AG08396 (cell line): ENCODE results near the gene TERB1.

Experiments
- DNase-seq: peaks from one replicate; pipeline ENCODE4 v3.0.0; 2012; ENCODE audit warnings: low spot score, mixed read lengths

Gene TERB1

DNA sequence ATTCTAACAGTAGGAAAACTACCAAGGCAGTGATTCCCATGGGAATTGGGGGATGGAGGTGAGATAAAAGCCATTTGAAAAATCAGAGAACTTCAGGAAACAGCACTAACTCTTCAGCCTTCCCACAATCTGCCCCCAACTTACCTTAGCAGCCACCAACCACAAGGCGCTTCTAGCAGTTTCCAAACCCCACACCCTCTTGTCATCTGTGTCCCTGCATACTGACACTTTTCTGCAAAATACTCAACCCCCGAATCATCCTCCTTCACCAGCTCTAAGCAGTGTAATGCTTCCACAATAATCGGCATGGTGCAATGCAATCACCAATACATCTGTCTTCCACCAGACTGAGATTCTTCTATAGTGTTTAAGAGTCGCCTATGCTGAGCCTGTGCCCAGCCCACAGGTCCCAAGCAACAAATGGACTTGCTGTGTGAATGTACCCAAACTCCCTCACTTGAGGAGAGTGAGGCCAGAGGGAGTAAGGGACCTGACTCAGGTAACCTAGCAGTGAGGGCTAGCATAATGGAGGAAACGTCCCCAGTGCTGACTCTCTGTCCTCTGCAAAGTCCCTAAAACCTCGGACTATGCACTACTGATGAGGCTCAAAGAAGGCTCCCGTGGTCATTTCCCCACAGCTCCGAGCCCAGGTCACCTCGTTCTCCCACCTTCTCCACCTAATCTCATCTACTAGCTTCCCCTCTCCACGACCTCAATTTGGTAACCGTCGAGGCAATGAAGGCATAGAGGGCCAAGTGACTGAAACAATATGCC is 50.9 kb downstream of the TERB1 start:
- DNase-seq: peak; percentile 24

GRCh38 chr16:66746682-66747081 is 54.7 kb downstream of the TERB1 start:
- DNase-seq: no peak

DNA sequence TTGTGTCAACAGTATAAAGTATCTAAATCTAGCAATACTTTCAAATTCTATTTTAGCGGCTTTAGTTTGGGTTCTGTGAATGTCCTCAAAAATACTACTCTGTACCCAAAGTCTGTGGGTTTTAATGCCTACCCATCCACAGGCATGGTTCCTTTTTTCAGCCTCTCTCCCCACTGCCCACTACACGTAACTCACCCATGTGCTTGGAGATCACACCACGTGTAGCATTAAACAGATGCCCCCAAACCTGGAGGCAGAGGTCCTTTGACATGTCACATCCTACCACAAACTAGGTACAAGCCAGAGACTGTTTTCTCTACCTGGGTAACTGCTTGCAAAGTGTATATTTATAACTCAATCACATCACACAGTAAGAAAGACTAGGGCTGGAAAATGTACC is 55.3 kb downstream of the TERB1 start:
- DNase-seq: no peak

DNA sequence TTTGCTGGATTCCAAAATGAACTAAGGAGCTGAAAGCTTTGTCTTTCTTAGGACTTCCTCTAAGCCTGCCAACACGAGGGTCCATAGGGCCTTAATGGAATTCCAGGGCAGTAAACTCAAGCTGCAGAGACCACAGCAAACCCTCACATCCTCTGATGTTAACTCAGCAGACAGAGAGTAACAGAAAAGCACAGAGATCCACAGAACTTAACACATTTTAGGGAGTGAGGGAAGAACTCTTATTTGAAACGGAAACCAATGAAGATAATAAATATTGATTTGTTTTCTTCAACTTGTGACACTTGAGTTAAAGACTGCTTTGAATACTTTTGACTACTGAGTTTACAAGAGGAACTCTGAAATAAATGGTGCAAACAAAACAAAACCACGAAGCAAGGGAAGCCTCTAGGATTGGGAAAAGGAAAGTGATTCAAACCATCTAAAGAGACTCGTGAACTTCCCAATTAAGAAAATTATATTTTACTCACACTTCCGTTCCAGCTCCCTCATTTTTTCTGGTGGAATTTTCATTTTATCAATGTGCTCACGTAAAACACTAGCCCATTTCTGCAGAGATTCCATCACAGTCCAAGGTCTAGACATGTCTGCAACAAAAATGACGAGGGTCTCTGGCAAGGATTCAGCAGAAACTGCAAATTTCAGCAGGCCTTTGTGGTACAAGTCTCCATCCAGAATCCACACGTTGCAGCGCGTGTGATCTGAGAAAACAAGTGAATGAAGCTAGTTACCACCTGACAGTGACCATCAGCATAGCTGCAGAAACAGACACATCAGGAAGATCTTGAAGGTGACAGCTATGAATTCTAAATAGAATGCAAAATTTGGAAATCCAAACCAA is 59.2 kb downstream of the TERB1 start:
- DNase-seq: no peak

DNA sequence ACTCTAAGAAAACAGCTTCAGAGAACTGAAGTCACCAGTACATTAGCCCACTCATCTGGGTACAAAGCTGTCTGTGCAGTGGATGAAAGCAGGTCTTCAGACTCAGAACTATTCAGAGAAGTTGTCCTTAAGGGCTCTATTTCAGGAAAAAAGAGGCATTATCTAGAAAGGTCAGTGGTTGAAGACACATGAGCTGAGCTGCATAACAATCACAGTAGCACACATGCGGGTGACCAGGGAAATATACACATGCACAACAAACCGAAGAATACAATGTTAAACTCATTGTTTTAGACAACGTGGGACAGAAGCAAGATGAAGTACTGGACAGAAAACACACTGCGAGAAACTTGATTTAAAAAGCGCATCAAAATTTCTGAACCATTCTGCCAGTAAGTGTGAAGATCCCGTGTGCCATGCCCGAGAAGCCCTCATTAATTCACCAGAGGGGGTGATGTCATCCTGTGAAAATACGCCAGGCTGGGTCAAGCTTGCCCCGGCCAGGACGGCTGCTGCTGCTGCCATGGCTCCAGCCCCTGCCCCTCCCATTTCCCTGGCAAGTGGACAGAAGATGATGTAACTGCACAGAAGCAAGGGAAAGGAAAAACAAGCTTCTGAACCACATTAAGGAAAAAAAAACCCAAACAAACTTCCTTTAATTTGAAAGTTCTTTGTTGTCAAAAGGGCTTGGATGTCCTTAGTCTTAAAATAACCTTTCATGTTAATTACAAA is 60.0 kb downstream of the TERB1 start:
- DNase-seq: peak; percentile 88

- DNase-seq: no peak
Measured at GRCh38 chr16:66740533-66740932, 60.9 kb downstream of the TERB1 start.

- DNase-seq: peak; percentile 55
Measured at GRCh38 chr16:66740010-66740409, 61.4 kb downstream of the TERB1 start.

- DNase-seq: no peak
Measured at GRCh38 chr16:66735891-66736290, 65.5 kb downstream of the TERB1 start.

DNA sequence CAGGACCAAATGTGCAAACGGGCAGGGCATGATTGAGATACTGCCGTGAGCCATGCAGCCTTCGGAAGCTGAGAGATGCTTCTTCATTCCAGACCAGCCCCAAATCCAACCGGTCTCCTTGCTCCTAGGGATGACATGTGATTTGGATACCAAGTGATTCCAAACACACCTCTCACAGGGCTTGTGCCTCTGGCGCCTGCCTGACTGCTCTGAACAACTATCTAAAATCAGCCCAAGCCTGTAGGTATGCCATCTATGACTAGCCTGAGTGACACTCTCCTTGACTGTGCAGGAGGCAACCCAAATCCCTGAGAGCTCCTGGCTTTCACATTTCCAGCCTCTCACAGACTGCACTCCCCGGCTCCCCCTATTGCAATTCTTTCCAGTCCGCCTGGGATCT is 70.3 kb downstream of the TERB1 start:
- no peak for DNase-seq

DNA sequence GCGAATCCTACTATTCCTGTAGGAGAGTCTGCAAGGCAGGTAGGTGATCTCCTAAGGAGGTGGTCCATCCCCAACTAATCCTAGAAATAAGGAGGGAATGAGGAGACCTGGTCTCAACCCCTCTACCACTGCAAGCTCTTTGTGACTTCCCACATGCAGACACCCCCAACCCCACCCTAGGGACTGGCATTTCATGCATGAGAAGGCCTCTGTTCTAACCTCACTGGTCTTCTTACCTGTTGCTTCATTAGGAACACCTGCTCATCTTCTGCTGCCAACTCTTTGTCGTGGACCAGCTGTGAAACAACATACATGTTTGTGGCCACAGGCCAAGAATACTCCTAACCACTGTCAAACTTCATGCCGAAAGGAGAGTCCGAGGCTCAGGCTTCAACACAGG is 72.6 kb downstream of the TERB1 start:
- no peak for DNase-seq

DNA sequence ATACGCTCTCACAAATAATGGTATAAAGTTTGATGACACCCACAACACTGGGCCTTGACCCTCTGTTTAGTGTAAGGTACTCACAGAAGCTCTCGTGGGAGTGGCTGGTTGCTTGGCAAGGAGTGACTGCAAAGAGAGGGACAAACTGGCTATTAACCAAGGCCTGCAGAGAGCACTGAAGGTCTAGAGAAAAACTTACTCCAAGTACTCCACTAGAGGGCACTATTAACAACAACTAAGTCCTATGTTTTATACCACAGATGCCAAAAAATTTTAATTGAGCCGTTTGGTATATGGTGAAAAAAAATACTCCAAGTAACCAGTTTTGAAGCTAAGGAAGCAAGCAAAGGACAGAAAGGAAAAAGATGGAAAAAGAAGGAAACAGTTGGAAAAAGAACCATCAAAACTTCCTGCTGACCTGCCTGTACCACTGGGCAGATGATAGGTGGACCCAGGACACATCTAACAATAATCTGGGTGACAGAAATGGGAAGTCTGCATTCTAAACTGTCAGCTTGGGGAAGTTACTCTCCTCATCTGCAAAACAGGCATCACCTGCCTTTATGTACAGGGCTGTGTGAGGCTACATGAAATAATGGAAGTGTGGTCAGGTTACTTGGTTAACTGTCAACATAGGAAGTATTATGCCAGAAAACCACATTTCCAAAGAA is 73.1 kb downstream of the TERB1 start:
- peak; percentile 61 for DNase-seq

- no peak for DNase-seq
Measured at GRCh38 chr16:66720766-66721165, 80.6 kb downstream of the TERB1 start.

GRCh38 chr16:66719246-66719645 is 82.1 kb downstream of the TERB1 start:
- DNase-seq: no peak

DNA sequence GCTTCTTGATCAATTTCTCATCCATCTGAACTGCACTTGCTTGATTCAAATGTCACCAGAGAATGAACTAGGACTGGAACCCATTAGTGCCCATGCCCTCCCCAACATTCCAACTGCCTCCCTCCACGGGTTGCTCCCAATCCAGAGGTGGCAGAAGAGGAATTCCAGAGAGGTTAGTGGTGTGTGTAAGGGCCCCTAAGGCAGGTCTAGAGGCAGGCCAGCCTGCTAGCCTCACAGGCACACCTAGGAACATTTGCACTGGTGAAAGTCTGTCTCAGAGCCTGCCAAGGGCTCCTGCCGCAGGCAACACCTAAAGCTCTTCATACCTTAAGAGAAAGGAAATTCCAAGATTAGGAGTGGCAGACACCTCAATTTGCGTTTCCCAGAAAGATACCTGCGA is 83.6 kb downstream of the TERB1 start:
- no peak for DNase-seq

DNA sequence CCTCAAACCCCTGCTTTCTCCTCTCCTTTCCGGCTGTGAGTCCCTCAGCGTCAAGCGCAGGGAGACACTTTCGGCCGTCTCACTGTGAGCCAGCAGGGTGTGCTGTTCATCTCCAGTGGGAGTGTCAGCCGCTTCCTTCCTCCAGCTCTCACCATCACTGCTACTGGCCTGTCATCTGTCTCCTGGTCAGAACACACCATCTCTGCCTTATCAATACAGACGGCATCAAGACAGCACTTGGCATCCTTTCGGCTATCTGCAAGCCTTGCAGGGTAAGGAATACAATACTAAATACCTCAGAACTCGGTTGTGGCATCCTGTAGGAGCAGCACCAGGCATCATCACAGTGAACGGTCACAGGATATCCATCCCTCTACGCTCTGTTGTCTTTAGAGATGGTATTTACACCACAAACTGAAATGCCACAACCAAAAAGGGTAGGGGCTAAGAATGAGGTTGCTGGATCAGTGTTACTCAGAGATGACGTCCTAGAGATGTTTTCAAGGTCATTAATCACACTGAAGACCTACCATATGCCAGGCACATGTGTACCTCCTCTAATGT is 84.2 kb downstream of the TERB1 start:
- DNase-seq: peak; percentile 56

DNA sequence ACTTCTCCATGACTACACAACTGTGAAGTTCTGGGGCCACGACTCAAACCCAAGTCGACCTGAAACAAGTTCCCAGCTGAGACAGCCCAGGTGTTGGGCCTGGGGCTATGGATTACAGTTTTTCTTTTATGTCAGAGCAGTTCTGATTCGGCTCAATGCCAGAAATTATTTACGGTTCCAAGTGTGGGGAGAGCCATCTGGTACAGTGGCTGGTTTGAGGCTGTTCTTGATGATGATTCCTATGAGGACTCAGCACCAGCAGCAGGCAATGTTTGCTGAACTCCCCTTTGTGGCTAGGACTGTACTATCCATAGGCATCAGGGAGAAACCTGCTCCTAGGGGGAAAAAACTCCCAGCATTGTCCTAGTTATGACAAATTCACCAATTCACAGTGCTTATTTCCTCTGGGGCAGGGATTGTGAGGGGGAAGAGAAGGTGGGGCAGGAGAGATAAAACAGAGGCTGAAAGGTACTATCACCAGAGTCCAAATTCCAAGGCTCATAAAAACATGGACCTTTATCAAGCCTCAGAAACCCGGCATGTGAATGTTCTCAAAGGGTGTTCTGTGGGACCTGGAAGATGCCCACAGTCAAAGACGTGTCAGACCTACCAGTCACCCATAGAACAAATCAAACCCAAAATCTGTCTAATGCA is 86.6 kb downstream of the TERB1 start:
- no peak for DNase-seq

DNA sequence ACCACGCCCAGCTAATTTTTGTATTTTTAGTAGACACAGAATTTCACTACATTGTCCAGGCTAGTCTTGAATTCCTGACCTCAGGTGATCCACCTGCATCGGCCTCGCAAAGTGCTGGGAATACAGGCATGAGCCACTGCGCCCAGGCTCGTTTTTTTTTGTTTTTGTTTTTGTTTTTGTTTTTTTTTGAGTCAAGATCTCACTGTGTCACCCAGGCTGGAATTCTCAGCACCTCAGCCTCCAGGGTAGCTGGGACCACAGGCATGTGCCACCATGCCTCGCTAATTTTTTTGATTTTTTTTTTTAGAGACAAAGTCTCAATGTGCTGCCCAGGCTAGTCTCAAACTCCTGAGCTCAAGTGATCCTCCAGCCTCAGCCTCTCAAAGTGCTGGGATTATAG is 87.3 kb downstream of the TERB1 start:
- DNase-seq: no peak

GRCh38 chr16:66713076-66713475 is 88.3 kb downstream of the TERB1 start:
- DNase-seq: no peak

DNA sequence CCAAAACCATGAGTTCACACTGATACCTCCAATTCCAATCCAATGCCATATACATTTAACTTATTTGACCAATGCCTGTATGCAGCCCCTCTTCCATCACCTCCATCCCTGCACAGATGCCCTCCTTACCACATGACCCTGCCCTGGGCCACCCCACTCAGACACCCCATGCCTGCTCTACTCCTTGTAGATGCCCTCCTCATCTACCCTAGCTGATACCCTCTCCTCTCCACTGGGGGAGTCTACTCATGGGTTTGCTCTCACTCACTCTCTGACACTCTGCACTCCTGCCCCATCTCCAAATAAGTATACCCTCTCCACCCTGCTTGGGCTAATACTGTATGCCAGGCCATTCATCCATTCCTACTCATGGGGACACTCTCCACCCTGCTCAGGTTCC is 88.9 kb downstream of the TERB1 start:
- DNase-seq: no peak

DNA sequence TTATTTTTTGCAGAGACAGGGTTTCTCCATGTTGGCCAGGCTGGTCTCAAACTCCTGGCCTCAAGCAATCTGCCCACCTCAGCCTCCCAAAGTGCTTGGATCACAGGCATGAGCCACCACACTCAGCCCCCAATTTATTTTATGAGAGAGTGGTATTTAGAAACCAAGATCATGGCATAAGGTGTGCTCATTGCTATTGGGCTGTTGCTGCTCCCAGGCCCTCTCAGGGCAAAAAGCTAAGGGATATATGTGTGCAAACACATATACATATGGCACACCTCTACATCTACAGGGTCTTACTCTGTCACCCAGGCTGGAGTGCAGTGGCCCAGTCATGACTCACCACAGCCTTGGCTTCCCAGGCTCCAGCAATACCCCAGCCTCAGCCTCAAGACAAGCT is 89.8 kb downstream of the TERB1 start:
- DNase-seq: no peak

DNA sequence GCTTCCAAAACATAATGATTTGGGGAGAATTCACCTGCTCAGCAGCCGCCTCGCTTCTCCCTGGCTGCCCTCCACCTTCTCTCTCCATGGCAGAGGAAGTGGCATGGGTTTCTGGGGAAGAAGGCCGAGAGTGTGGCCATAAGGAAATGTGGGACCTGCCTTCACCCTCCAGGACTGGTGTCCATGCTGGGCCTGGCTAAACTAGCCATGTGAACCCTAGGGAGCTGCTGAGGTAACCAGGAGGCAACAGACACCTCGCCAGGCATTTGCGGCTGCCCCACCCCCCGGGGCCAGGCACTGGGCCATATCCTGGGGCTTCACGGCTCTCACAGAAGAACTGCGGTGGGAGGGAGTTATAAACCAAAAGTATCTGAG is 94.9 kb downstream of the TERB1 start:
- no peak for DNase-seq
